NB4 (cell line): ENCODE data around the gene NOX4.

Experiments used
- DNase-seq: peaks from one replicate; pipeline ENCODE4 v3.0.0; 2010; ENCODE audit warnings: low read depth
- H3K4me3 ChIP-seq: one replicate; pipeline ENCODE4 v1.5.1; 2011; ENCODE audit warnings: mild to moderate bottlenecking, low read depth, low read length, moderate library complexity
- MYC ChIP-seq: IDR thresholded peaks from 2 replicates; pipeline ENCODE4 v1.6.1; 2011; ENCODE audit warnings: low read depth, low read length
- POLR2A ChIP-seq: IDR thresholded peaks from 2 replicates; pipeline ENCODE4 v1.6.1; 2011; ENCODE audit warnings: mild to moderate bottlenecking; ENCODE audit not compliant: insufficient read length; ENCODE audit errors: extremely low read depth
- TF ChIP-seq, protein P1 (sequence below): IDR thresholded peaks from one replicate; pipeline ENCODE4 v1.5.1; 2012; ENCODE audit warnings: low read depth, low read length
- TF ChIP-seq, protein P2 (sequence below): IDR thresholded peaks from 2 replicates; pipeline ENCODE4 v1.6.1; 2011; ENCODE audit warnings: low read depth, low read length

NOX4 gene

DNA sequence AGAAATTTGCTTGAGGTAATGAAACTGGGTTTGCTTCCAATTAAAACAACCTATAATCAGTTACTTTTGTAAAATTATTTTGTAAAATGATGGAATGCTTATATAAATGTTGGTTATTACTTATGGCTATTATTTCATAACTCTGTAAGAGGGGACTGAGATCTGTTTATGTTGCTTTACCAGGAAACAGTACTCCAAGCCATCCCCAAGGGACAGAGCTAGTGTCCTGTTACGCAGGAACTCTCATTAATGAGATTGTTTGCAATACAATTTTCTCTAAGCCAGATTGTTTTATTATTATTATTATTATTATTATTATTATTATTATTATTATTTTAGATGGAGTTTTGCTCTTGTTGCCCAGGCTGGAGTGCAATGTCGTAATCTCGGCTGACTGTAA is 2.3 kb upstream of the NOX4 start:
- no peak overlapping the region for H3K4me3 ChIP-seq
- TF ChIP-seq, protein P1, sequence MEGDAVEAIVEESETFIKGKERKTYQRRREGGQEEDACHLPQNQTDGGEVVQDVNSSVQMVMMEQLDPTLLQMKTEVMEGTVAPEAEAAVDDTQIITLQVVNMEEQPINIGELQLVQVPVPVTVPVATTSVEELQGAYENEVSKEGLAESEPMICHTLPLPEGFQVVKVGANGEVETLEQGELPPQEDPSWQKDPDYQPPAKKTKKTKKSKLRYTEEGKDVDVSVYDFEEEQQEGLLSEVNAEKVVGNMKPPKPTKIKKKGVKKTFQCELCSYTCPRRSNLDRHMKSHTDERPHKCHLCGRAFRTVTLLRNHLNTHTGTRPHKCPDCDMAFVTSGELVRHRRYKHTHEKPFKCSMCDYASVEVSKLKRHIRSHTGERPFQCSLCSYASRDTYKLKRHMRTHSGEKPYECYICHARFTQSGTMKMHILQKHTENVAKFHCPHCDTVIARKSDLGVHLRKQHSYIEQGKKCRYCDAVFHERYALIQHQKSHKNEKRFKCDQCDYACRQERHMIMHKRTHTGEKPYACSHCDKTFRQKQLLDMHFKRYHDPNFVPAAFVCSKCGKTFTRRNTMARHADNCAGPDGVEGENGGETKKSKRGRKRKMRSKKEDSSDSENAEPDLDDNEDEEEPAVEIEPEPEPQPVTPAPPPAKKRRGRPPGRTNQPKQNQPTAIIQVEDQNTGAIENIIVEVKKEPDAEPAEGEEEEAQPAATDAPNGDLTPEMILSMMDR = no peak
- TF ChIP-seq MYC (no peak), POLR2A (no peak)
- TF ChIP-seq, protein P2, sequence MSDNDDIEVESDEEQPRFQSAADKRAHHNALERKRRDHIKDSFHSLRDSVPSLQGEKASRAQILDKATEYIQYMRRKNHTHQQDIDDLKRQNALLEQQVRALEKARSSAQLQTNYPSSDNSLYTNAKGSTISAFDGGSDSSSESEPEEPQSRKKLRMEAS = no peak
- no peak for DNase-seq

DNA sequence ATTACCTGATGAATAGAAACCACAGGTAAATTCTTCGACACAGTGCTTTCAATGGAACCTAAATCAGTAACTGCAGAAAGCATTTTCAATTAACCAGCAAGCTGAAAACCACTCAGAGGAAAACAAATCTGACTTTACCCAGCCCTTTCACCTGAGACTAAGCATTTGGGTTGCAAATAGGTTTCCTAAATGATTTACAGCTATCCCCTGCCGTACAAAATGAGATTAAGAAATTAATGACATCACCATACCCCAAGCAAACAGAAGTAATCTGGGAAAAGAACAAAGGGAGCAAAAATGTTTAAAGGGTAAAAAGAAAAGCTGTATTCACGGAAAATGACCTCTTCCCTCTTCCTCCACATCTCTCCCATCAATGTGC is 584 bp downstream of the NOX4 start:
- TF ChIP-seq POLR2A = no peak
- TF ChIP-seq MYC = no peak
- TF ChIP-seq, protein P1 = no peak
- TF ChIP-seq, protein P2 = no peak
- H3K4me3 ChIP-seq = no peak overlapping the region

DNA sequence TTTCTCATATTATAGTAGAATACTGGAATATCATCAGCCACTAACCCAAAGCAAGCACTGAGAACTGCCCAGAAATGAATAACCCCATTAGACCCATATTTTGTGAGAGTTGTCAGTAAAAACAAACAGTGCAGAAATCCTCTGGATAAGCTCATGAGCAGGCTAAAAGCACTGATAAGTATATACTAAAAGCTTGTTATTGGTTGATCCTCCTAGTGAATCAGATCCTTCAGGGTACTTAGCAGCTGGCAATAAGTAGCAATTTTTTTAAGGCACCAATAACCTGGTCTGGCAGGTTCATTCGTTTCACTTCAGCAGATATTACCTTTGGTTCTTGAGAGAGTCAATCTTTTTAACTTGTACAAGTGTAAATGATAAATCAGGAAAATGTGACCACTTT is 1.2 kb downstream of the NOX4 start:
- TF ChIP-seq, protein P2 = no peak
- no peak for TF ChIP-seq MYC
- TF ChIP-seq POLR2A = no peak
- TF ChIP-seq, protein P1 = no peak
- H3K4me3 ChIP-seq = no peak overlapping the region
- DNase-seq = no peak

More for the DNA sequence above, 584 bp downstream of the NOX4 start:
- DNase-seq = no peak

DNA sequence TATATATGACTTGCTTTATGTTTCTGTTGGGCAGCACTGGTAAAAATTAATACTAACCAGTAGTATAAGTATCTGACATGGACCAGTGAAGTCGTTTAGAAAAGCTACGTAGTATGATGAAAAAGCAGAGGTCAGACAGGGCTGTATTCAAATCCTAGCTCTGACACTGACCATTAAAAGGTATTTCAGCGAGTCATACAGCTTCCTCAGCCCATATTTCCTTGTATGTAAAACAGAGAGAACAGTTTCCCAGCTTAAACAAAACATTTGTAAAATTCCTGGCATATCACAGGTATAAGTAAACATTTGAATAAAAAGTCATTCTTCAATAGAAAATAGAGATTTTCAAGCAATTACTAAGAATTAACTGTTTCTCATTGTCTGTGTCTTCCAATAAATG is 4.2 kb downstream of the NOX4 start:
- TF ChIP-seq MYC (no peak), POLR2A (no peak)
- TF ChIP-seq, protein P1 = no peak
- TF ChIP-seq, protein P2 = no peak
- no peak for DNase-seq
- H3K4me3 ChIP-seq = no peak overlapping the region

DNA sequence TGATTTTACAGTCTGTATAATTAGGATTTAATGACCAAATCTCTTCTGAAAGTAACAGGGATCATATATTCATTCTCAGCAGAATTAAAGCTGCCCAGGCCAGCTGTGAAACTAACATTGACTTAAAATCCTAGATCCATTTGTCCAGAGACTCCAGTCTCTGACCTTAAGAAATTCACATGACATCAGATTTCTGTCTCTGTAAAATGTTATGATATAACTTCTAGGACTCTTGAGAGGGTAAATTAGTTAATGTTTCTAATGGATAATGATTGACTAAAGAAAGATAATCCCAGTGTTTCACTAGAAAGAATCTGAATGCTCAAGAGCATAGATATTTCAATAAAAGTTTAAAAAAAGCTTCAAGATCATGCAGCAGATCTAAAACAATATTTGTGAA is 6.3 kb downstream of the NOX4 start:
- H3K4me3 ChIP-seq = no peak overlapping the region
- TF ChIP-seq MYC (no peak), POLR2A (no peak)
- TF ChIP-seq, protein P1 = no peak
- TF ChIP-seq, protein P2 = no peak
- DNase-seq = no peak

DNA sequence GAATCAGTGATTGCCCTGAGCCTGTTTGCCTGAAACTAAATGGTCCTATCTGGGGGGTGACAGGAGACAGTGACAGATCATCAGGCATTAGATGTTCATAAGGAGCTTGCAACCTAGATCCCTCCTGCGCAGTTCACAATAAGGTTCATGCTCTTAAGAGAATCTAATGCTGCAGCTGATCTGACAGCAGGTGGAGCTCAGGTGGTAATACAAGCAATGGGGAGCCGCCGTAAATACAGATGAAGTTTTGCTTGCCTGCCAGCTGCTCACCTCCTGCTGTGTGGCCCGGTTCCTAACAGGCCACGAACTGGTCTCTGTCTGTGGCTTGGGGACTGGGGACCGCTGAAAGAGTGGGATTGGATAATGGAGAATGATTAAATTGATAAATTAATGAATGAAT is 14.0 kb downstream of the NOX4 start:
- no peak for DNase-seq
- no peak overlapping the region for H3K4me3 ChIP-seq
- TF ChIP-seq MYC = no peak
- TF ChIP-seq POLR2A = no peak
- TF ChIP-seq, protein P2 = no peak
- TF ChIP-seq, protein P1 = no peak
